H9 (cell line): Measurements from ENCODE around the gene NDUFS2. TPM values are rescaled to one million over a fixed set of nuclear protein-coding genes. Genes with fewer than 3 reads are reported as not detected.

Source experiments
- DNase-seq: peaks from one replicate; pipeline ENCODE4 v3.0.0-alpha.2; 2017
- H2AFZ ChIP-seq: one replicate; pipeline ENCODE4 v1.6.1; 2013; ENCODE audit warnings: mild to moderate bottlenecking, low read length, control low read depth, moderate library complexity
- H2AK5ac ChIP-seq: 2 replicates; pipeline ENCODE4 v1.6.1; 2013; ENCODE audit warnings: low read length, control low read depth, mixed read lengths; ENCODE audit not compliant: insufficient read length
- H2BK120ac ChIP-seq: one replicate; pipeline ENCODE4 v1.6.1; 2013; ENCODE audit warnings: low read depth, mild to moderate bottlenecking, low read length, control low read depth, inconsistent platforms; ENCODE audit not compliant: poor library complexity, severe bottlenecking
- H2BK12ac ChIP-seq: 2 replicates; pipeline ENCODE4 v1.6.1; 2013; ENCODE audit warnings: low read length, control low read depth, mixed read lengths, low read depth; ENCODE audit not compliant: insufficient read length
- H2BK15ac ChIP-seq: 2 replicates; pipeline ENCODE4 v1.6.1; 2013; ENCODE audit warnings: low read depth, low read length, control low read depth
- H2BK20ac ChIP-seq: one replicate; pipeline ENCODE4 v1.6.1; 2013; ENCODE audit warnings: low read depth, mild to moderate bottlenecking, low read length, control low read depth, inconsistent platforms; ENCODE audit not compliant: poor library complexity, severe bottlenecking
- H2BK5ac ChIP-seq: 2 replicates; pipeline ENCODE4 v1.6.1; 2013; ENCODE audit warnings: low read length, control low read depth, mixed read lengths; ENCODE audit not compliant: insufficient read length
- H3K14ac ChIP-seq: 2 replicates; pipeline ENCODE4 v1.6.1; 2013; ENCODE audit warnings: low read length, control low read depth; ENCODE audit not compliant: insufficient read depth
- H3K18ac ChIP-seq: 2 replicates; pipeline ENCODE4 v1.6.1; 2013; ENCODE audit warnings: low read depth, mild to moderate bottlenecking, mixed read lengths, low read length, control low read depth; ENCODE audit not compliant: insufficient read length
- H3K23ac ChIP-seq: 2 replicates; pipeline ENCODE4 v1.6.1; 2013; ENCODE audit warnings: low read length, control low read depth, mixed read lengths, low read depth; ENCODE audit not compliant: insufficient read length
- H3K23me2 ChIP-seq: 2 replicates; pipeline ENCODE4 v1.6.1; 2013; ENCODE audit warnings: low read depth, mild to moderate bottlenecking, mixed read lengths, low read length, control low read depth; ENCODE audit not compliant: insufficient read length, poor library complexity, severe bottlenecking
- H3K27ac ChIP-seq: 2 replicates; pipeline ENCODE4 v1.5.1; 2013; ENCODE audit warnings: low read length, control low read depth, mixed read lengths, low read depth; ENCODE audit not compliant: insufficient read length
- H3K27me3 ChIP-seq: 2 replicates; pipeline ENCODE4 v1.6.1; 2013; ENCODE audit warnings: low read length, control low read depth, inconsistent platforms; ENCODE audit not compliant: insufficient read depth
- H3K4ac ChIP-seq: 2 replicates; pipeline ENCODE4 v1.6.1; 2013; ENCODE audit warnings: low read depth, mild to moderate bottlenecking, control low read depth, inconsistent platforms, low read length, moderate library complexity
- H3K4me1 ChIP-seq: 2 replicates; pipeline ENCODE4 v1.6.1; 2013; ENCODE audit warnings: low read length, control low read depth, inconsistent platforms; ENCODE audit not compliant: insufficient read depth
- H3K4me2 ChIP-seq: 2 replicates; pipeline ENCODE4 v1.6.1; 2013; ENCODE audit warnings: low read length, control low read depth, mixed read lengths; ENCODE audit not compliant: insufficient read length, insufficient read depth
- H3K56ac ChIP-seq: 2 replicates; pipeline ENCODE4 v1.6.1; 2013; ENCODE audit warnings: low read depth, mild to moderate bottlenecking, mixed read lengths, low read length, control low read depth; ENCODE audit not compliant: insufficient read length
- H3K79me1 ChIP-seq: 2 replicates; pipeline ENCODE4 v1.6.1; 2013; ENCODE audit warnings: low read depth, mild to moderate bottlenecking, moderate library complexity, low read length, control low read depth, inconsistent platforms; ENCODE audit not compliant: insufficient read depth, poor library complexity, severe bottlenecking
- H3K79me2 ChIP-seq: 2 replicates; pipeline ENCODE4 v1.6.1; 2013; ENCODE audit warnings: low read length, control low read depth, inconsistent platforms; ENCODE audit not compliant: insufficient read depth
- H3K9ac ChIP-seq: 2 replicates; pipeline ENCODE4 v1.6.1; 2013; ENCODE audit warnings: low read length, control low read depth, mixed read lengths; ENCODE audit not compliant: insufficient read length; ENCODE audit errors: extremely low read depth
- H3K9me3 ChIP-seq: one replicate; pipeline ENCODE4 v1.6.1; 2013; ENCODE audit warnings: low read depth, low read length, inconsistent platforms; ENCODE audit not compliant: control insufficient read depth
- H3T11ph ChIP-seq: one replicate; pipeline ENCODE4 v1.6.1; 2013; ENCODE audit warnings: mild to moderate bottlenecking, low read length, control low read depth, inconsistent platforms
- H4K20me1 ChIP-seq: one replicate; pipeline ENCODE4 v1.6.1; 2013; ENCODE audit not compliant: control insufficient read depth, insufficient read length, insufficient read depth
- H4K5ac ChIP-seq: 2 replicates; pipeline ENCODE4 v1.6.1; 2013; ENCODE audit warnings: low read depth, mild to moderate bottlenecking, mixed read lengths, low read length, control low read depth; ENCODE audit not compliant: insufficient read length
- H4K8ac ChIP-seq: replicated peaks from 2 replicates; pipeline ENCODE4 v1.6.1; 2013; ENCODE audit warnings: low read length, control low read depth, mixed read lengths, low read depth; ENCODE audit not compliant: insufficient read length
- H4K91ac ChIP-seq: 2 replicates; pipeline ENCODE4 v1.6.1; 2013; ENCODE audit warnings: low read depth, mild to moderate bottlenecking, moderate library complexity, mixed read lengths, low read length, control low read depth; ENCODE audit not compliant: insufficient read length
- H3K27ac Mint-ChIP-seq, 3 experiments: 2 replicates in 2 of 3; 3 replicates in 1 of 3; pipeline ENCODE4 v1.8.0; 2020 to 2021; ENCODE audit warnings: mixed read lengths in 3 of 3, mild to moderate bottlenecking in 1 of 3, moderate library complexity in 1 of 3
- H3K27me3 Mint-ChIP-seq: 2 replicates; pipeline ENCODE4 v1.8.0; 2021; ENCODE audit warnings: low read depth, mild to moderate bottlenecking, moderate library complexity, mixed read lengths
- H3K36me3 Mint-ChIP-seq, 3 experiments: 2 replicates in 2 of 3; 3 replicates in 1 of 3; pipeline ENCODE4 v1.8.0; 2020 to 2021; ENCODE audit warnings: low read depth in 3 of 3, mixed read lengths in 3 of 3; ENCODE audit not compliant: insufficient read depth in 1 of 3
- H3K4me1 Mint-ChIP-seq, 2 experiments: 2 replicates each; pipeline ENCODE4 v1.8.0; 2020; ENCODE audit warnings: mixed read lengths in 2 of 2
- H3K4me3 Mint-ChIP-seq, 2 experiments: 2 replicates in 1 of 2; 3 replicates in 1 of 2; pipeline ENCODE4 v1.8.0; 2020 to 2021; ENCODE audit warnings: mild to moderate bottlenecking in 2 of 2, mixed read lengths in 2 of 2, moderate library complexity in 1 of 2
- H3K9me3 Mint-ChIP-seq, 2 experiments: 2 replicates in 1 of 2; 3 replicates in 1 of 2; pipeline ENCODE4 v1.8.0; 2020; ENCODE audit warnings: mild to moderate bottlenecking in 2 of 2, mixed read lengths in 2 of 2, moderate library complexity in 1 of 2
- WGBS: extraction: QIAGEN DNeasy Blood & Tissue Kit; methylation state at CpG from one replicate; pipeline ENCODE4 v1.1.7; 2013; ENCODE audit warnings: missing lambda C conversion rate, low lambda C conversion rate, mixed read lengths; ENCODE audit not compliant: insufficient read length; ENCODE audit errors: extremely low coverage; 5-methylcytosine and 5-hydroxymethylcytosine counted together
- total RNA-seq: library from RNA; stranded (reverse); gene quantifications from 2 replicates; pipeline ENCODE4 v1.2.1, GENCODE V29; 2021
- TF ChIP-seq, protein P1 (sequence below): fragments of 200-600 bp; sonication (generic); conservative IDR thresholded peaks from 3 replicates; pipeline ENCODE4 v1.8.0; 2021; ENCODE audit warnings: antibody characterized with exemption, mild to moderate bottlenecking

The NDUFS2 gene
- total RNA-seq, 1 experiment from 2014 or later, result 84.5 TPM

DNA sequence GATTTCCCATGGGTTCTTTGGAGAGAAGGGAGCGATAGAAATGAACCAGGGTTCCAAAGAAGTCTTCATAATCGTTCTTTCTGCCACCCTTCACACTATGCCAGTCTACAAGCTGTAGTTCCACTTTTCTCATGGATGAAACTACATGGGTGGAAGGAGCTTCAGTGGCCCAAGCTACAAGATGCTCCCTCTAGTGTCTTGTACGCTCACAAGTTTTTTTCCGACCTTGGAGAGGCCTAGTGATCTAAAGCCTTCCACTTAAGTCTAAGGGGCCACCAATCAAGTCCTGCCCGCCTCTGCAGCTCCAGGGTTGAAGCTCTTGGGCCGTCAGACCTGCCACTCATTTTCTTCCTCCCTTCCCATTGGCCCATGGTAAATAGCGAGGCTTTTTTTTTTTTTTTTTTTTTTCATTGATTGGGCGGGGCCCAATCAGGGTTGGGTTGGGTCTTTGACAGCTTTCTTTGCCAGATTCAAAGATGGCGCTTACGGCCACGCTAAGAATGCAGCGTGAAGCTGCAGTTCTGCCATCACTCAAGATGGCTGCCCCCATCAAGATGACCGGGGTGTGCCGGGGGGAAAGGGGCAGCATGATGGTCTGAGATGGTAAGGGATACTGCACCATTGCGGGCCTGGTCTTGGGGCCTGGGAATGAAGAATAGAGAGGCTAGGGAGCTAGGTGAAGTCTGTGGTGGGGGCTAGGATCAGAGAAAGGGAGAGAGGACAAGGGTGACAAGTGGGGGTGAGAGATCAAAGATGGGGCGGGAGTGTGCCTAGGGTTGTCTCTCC, 23.6 kb downstream of the NDUFS2 start, which contains the start of gene TOMM40L:
TOMM40L (plus strand) TSS at position 527 of the 786 bp plus-strand sequence. CDS start 430 bp downstream, outside the sequence.
- H3K27me3 Mint-ChIP-seq, result no peaks in the 10 kb centered on the region
- H3K27ac ChIP-seq, result no peak within 1 kb of the TSS

More for the DNA sequence above, 23.6 kb downstream of the NDUFS2 start, which contains the start of gene TOMM40L:
- Histone ChIP-seq H3K79me2 (no peaks in the 10 kb centered on the region), H3K27me3 (no peaks in the 10 kb centered on the region), H2BK15ac (no peak within 1 kb of the TSS), H2BK5ac (no peak within 1 kb of the TSS), H4K91ac (no peak within 1 kb of the TSS), H2AFZ (peak within 1 kb of the TSS; percentile 22), H2BK12ac (no peak within 1 kb of the TSS), H3K23ac (no peak within 1 kb of the TSS), H3K9me3 (no peaks in the 10 kb centered on the region), H3K79me1 (no peaks in the 10 kb centered on the region), H3K18ac (no peak within 1 kb of the TSS), H3K4me2 (peak within 1 kb of the TSS; percentile 79), H4K20me1 (no peaks in the 10 kb centered on the region), H2AK5ac (no peak within 1 kb of the TSS), H3K4ac (no peak within 1 kb of the TSS), H3T11ph (no peak within 1 kb of the TSS), H4K5ac (no peak within 1 kb of the TSS), H2BK20ac (no peak within 1 kb of the TSS), H2BK120ac (no peak within 1 kb of the TSS), H3K56ac (no peak within 1 kb of the TSS), H3K14ac (no peak within 1 kb of the TSS), H4K8ac (no peak within 1 kb of the TSS), H3K4me1 (peaks cover 8% of the 10 kb centered on the region; the same call in 1 of the 2 replicates), H3K9ac (peak within 1 kb of the TSS; percentile 39), H3K23me2 (no peaks in the 10 kb centered on the region)
- WGBS, result no CpG with 5 or more reads among the region's 16 CpGs
- DNase-seq, result peak; percentile 97
- Mint-ChIP-seq H3K4me3 (peak within 1 kb of the TSS; percentile 99 to 100), H3K4me1 (peaks cover 23 to 37% of the 10 kb centered on the region in 2 experiments), H3K9me3 (no peaks in the 10 kb centered on the region), H3K36me3 (peaks cover 18 to 21% (median 20%) of the 10 kb centered on the region in 3 experiments; a peak in 6 of 7 replicates), H3K27ac (peak within 1 kb of the TSS; percentile 65 to 99 (median 98))
- TF ChIP-seq, protein P1, sequence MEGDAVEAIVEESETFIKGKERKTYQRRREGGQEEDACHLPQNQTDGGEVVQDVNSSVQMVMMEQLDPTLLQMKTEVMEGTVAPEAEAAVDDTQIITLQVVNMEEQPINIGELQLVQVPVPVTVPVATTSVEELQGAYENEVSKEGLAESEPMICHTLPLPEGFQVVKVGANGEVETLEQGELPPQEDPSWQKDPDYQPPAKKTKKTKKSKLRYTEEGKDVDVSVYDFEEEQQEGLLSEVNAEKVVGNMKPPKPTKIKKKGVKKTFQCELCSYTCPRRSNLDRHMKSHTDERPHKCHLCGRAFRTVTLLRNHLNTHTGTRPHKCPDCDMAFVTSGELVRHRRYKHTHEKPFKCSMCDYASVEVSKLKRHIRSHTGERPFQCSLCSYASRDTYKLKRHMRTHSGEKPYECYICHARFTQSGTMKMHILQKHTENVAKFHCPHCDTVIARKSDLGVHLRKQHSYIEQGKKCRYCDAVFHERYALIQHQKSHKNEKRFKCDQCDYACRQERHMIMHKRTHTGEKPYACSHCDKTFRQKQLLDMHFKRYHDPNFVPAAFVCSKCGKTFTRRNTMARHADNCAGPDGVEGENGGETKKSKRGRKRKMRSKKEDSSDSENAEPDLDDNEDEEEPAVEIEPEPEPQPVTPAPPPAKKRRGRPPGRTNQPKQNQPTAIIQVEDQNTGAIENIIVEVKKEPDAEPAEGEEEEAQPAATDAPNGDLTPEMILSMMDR, result peak; percentile 66
